ENCODE data around the gene KLHL2.
"Not testable (repeated sequence)": the region's sequence is repeated elsewhere in the genome, so short reads cannot be mapped to it uniquely, and the experiment has no call there.

The KLHL2 gene

DNA sequence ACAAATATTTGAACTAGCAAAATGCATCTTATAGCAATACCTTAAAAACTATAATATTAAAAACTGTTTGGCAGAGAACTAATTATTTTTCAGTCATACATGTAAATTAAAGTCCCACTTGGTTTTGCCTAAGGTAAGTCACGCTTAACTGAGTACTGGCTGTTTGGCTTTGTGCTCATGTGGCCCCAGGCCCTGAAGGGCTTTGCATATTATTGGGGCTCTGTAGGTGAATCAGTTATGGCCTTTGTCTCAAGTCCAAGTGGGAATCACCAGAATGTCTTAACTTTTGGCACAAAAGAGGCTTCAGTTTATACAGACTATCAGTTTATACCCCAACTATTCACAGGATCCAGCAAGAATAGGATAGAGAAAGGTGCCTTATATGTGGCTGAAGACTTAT lies 29.5 kb downstream of the KLHL2 start:
- not testable (repeated sequence) for DNase-seq

DNA sequence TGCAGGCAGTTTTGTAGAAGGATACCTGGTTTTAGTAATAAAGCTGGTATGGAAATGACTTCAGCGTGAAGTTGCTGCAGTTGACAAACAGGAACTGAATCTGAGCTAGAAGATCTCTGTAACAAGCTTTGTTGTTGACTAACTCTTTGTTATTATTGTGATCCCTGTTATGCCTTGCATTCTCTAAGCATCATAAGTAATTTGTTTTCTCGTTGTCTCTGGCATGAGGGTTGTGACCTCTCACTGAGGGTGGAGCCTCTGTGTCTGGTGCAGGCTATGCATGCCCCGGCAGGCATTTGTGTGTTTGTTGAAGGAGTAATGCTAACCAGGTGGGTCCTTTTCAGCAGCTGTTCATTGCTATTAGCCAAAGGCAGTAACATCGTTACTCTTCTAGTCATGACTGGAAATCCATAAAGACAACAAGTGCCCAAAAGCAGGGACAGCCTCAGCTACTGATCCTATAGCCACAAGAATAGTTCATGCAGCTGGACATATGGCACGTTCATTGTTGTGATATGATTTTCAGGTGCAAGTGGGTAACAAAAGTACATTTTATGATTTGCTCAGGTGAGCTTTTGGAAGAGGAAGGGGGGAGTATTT lies 30.8 kb downstream of the KLHL2 start:
- not testable (repeated sequence) for DNase-seq

DNA sequence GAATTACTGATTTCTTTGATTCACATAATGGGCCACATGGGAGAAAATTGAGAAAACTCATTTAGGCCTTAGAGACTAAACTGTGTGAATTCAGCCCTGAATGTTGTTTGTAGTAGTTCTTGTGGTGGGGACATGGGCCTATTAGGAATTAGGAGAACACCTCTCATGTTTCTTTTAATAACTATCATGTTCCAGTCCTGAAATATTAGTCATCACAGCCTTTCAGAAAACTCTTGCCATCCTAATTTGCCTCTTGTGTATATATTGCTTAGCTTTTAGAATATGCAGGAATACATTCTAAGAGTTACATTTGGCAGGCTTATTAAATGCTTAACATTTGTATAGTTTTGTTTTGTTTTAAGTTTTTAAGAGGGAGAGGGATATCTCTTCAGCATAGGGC lies 33.4 kb downstream of the KLHL2 start:
- not testable (repeated sequence) for DNase-seq

DNA sequence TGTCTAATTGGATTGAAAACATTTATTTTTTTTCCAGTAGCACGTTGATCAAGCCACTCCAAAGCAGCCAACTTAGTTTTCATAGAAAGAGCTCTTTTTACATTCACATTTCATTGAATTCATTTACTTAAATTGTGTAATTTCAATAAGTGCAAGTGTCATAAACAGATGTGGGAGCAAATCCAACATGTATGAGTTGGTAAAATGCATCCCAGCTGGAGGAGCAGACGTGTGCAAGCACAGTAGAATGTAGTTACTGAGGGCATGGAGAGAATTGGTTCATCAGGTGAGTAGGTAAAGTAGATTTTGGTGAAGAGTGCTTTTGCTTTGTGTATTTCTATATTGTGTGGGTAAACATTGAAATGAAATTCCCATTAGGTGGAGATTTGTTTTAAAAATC lies 36.8 kb downstream of the KLHL2 start:
- not testable (repeated sequence) for DNase-seq

DNA sequence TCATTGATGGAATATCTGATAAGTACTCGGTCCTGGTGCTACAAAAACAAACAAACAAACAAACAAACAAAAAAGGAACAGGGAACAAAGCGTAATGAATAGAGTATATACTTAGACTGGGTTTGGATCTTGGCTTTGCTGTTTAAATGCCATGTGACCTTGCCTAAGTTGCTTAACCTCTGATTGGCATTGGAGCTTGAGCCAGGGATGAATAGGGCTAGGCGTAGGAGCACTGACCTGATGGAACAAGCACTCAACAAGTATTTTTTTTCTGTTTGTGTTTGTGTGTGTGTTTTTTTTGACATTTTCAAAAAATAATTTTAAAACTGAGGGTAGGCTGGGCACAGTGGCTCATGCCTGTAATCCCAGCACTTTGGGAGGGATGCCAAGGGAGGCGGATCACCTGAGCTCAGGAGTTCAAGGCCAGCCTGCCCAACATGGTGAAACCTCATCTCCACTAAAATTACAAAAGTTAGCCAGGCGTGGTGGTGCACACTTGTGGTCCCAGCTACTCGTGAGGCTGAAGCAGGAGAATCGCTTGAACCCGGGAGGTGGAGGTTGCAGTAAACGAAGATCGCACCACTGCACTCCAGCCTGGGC lies 37.3 kb downstream of the KLHL2 start:
- DNase-seq, result not testable (repeated sequence)

DNA sequence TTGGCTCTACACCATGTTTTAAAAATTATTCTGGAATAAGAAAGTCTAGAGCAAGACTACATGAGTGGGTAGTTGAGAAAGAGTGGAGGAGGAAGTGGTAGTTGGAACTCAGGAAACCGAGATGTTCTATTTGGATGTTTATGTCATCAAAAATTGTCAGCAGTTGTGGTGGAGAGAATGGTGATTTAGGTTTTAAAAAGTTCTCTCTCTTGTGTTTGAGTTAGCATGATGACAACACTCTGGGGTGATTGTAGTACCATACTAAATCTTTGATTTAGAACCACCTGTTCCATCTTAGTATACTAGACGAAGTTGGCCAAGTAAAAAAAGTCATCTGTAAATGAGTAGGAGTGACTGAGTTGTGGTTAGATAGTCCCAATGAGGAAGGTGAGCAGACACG lies 40.7 kb downstream of the KLHL2 start:
- DNase-seq, result no peak

DNA sequence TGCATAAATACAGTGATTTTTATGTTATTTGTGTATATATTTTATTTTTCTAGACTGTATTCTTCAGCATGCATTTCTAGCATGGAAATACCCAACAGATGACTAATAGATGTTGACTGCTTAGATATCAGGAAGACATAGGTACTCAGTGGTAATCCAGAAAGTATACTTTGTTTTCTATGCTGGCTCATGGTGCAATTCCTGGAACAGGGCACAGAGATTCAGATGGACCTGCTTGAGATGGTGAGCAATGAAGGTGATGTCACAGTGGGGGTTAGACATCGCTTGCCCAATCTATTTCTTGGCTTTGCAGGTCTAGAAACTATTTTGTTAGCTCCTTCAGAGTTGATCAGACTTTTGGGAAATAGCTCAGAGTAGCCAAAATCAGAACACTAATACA lies 41.5 kb downstream of the KLHL2 start:
- DNase-seq, result not testable (repeated sequence)

DNA sequence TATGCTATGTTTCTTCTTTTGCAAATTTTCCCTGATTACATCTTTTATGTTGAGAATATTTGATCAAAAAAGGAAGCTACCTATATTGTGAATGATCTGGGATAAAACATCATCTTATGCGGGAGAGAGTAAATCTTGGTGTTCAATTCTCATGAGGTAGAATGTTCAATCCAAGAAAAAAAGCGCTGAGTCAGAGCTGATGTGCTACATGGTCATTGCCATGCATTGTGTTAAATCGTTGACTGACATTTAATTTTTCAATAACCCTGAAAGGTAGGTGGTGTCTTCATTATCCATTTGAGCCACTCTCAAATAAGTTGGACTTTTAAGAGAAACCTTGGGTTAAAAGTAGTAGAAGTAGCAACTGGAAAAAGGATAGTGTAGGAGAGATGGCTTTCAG lies 47.4 kb downstream of the KLHL2 start:
- not testable (repeated sequence) for DNase-seq

DNA sequence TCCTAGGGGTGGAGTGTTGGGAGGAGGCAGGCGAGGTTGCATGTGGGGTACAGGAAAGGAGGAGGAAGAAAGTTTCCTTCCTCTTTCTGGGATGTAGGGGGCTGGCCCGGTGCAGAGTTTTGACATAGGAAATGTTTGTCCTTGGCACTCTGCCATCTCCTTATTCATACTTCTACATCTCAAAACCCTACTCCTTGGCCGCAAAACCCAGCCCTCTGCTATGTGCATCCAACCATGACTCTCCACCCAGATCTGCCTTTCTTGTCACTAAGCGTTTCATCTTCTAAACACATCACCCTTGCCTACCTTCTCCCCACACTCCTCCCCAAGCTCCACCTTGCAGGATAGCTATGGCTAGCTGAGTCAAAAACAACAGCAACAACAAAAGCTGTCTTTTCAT lies 48.1 kb downstream of the KLHL2 start:
- not testable (repeated sequence) for DNase-seq

DNA sequence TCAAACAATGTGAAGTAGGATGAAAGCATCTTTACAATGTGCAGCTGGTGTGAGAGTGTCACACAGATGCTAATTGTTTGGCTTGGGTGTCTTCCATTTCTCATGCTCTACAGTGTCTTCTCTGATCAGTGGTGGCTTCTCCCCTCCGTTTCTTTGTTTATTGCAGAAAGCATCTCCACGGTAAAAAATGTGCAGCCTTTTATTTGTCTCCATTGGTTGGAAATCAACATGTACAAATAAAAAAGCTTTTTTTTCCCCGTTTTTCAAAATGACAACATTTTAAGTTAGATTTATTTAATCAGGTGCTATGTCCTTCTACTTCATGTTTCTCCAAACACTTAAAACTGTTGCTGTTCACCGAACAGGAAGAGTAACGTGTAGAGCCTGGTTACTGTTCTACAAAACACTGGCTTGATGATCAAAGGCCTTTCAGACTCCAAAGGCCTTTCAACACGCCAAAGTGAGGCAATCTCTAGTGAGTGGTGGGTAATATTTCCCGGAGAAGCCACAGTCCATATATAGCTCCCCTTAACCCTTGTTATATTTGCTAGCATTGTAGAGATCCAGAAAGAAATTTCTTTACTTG lies 48.8 kb downstream of the KLHL2 start:
- DNase-seq, result not testable (repeated sequence)

DNA sequence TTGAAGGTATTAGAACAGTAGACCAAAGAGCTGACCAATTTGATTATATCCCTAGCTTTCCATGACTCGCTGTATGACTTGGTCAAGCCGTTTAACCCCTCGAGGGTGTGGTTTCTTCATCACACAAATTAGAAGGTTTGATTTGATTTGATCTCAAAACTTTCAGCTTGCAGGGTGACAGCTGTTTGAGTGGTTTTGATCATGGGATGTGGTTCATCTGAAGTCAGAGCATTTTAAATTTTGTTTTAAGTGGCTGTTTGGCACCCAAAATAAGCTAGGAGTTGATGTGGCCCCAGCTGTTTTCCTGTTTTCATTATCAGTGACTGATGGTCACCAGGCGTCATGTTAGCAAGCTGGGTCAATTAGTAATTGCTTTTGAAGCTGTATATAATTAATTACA lies 52.4 kb downstream of the KLHL2 start:
- DNase-seq, result not testable (repeated sequence)

DNA sequence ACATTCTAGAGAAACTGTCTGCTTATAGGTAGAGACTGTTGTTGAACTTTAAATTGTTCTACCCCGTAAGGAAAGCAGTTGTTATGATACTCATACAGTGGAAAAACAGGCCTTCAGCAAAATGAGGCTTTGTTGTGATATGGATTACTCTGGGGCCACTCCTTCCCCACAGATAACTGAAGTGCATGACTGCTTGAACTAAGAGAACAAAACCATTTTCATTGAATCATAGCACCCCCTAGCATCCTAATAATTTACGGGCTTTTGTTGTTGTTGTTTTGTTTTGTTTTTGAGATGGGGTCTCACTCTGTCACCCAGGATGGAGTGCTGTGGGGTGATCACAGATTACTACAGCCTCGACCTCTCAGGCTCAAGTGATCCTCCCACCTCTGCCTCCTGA lies 54.9 kb downstream of the KLHL2 start:
- DNase-seq, result not testable (repeated sequence)

DNA sequence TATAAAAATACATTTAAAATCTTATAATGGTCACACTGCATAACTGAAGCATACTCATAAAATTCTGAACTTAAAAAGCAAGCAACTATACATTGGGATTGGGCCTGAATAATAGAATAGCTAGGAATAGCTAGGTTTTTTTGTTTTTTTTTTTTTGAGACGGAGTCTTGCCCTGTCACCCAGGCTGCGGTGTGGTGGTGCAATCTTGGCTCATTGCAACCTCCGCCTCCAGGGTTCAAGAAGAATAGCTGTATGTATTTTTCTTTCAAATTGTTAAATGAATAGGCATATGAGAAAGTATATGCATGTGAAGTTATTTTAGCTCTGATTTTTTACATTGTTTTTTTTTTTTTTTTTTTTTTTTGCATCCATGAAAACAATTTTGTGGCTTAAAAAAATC lies 56.1 kb downstream of the KLHL2 start:
- not testable (repeated sequence) for DNase-seq

DNA sequence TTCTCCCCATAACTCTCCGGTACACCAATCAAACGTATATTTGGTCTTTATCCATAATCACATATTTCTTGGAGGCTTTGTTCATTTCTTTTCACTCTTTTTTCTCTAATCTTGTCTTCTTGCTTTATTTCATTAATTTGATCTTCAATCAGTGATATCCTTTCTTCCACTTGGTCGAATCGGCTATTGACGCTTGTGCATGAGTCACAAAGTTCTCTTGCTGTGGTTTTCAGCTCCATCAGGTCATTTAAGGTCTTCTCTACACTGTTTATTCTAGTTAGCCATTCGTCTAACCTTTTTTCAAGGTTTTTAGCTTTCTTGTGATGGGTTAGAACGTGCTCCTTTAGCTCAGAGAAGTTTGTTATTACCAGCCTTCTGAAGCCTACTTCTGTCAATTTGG lies 62.6 kb downstream of the KLHL2 start:
- DNase-seq, result not testable (repeated sequence)

DNA sequence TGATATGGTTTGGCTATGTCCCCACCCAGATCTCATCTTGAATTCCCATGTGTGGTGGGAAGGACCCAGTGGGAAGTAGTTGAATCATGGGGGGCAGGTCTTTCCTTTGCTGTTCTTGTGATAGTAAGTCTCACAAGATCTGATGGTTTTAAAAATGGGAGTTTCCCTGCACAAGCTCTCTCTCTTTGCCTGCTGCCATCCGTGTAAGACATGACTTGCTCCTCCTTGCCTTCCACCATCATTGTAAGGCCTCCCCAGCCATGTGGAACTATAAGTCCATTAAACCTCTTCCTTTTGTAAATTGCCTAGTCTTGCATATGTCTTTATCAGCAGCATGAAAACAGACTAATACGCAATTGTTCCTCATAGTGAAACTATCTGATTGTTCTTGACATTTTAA lies 66.1 kb downstream of the KLHL2 start:
- not testable (repeated sequence) for DNase-seq

DNA sequence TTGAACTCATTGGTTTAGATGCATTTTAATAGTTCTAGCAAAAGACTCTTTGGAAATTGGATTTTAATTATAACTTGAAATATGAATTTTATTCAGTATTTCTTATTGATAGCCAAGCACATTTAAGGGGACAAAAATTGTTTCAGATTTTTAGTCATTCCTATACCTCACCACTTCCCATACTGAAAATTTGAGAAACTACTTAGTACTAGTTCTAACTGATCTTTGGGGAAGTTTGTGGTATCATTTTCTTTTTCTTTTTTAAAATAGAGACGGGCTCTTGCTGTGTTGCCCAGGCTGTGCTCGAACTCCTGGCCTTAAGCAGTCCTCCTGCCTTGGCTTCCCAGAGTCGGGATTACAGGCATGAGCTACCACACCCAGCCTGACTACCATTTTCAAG lies 68.0 kb downstream of the KLHL2 start:
- not testable (repeated sequence) for DNase-seq

DNA sequence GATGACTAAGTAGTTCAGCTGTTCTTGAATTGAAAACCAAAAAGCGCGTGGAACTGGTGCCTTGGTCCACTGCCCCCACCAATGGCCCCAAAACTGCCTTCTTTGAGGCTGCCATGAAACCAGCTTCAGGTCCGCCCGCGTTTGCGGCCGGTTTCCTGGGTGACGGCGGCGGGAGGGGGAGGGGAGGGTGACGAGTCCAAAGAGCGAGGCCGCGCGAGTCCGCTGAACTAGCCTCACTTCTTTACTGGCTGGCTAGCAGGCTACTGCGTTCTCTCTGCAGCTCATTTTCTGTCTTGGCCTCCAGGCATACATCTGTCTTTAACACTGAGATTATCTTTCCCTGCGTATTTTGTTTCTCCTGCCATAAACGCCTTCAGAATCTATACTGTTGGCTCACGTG lies 72.2 kb downstream of the KLHL2 start:
- DNase-seq, result not testable (repeated sequence)

DNA sequence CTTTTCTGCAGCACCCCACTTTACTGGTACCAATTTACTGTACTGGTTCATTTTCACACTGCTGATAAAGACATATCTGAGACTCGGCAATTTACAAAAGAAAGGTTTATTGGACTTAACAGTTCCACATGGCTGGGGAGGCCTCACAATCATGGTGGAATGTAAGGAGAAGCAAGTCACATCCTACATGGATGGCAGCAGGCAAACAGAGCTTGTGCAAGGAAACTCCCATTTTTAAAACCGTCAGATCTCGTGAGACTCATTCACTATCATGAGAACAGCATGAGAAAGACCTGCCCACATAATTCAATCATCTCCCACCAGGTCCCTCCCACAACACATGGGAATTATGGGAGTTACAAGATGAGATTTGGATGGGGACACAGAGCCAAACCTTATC lies 77.3 kb downstream of the KLHL2 start:
- not testable (repeated sequence) for DNase-seq

DNA sequence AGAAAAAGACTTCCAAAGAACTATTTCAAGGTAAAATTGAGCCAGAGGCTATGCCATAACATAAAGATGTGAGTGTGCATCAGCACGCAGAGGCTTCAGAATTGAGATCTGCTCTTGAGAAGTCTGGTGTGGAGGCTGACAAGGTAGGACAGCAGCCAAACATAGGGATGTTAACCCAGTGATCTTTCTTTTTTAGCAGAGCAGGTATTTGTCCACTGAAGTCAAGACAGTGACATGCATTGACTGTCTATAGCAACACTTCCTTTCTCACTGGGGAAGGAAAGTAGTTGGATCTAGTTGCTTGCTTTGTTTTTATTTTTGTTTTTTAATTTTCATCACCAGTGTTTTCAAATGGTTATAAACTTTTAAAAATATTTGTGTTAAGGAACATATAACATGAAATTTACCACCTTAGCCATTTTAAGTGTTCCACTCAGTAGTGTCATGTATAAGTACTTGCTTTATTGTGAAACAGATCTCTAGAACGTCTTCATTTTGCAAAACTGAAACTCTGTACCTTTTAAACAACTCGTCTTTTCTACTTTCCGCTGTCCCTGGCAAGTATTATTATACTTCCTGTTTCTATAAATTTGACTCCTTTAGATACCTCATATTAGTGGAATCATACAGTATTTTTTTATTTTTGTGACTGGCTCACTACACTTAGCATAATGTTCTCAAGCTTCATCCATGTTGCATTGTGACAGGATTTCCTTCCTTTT lies 79.4 kb downstream of the KLHL2 start:
- DNase-seq, result not testable (repeated sequence)

DNA sequence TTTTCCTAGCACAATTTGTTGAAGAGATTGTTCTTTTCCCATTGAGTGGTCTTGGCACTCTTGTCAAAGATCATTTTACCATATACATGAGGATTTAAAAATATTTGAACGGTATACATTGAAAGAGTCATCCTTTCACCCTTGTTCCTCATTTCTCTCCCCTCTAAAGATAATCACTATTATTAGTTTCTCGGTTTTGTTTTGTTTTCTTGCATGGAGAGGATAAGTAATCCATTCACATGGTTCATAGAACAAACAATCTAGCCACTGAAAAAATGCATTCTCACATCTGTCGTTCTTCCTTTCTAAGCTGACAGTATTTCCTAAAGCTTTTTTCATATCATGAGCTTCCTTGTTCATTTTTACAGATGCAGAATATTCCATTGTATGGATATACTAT lies 80.9 kb downstream of the KLHL2 start:
- no peak for DNase-seq

DNA sequence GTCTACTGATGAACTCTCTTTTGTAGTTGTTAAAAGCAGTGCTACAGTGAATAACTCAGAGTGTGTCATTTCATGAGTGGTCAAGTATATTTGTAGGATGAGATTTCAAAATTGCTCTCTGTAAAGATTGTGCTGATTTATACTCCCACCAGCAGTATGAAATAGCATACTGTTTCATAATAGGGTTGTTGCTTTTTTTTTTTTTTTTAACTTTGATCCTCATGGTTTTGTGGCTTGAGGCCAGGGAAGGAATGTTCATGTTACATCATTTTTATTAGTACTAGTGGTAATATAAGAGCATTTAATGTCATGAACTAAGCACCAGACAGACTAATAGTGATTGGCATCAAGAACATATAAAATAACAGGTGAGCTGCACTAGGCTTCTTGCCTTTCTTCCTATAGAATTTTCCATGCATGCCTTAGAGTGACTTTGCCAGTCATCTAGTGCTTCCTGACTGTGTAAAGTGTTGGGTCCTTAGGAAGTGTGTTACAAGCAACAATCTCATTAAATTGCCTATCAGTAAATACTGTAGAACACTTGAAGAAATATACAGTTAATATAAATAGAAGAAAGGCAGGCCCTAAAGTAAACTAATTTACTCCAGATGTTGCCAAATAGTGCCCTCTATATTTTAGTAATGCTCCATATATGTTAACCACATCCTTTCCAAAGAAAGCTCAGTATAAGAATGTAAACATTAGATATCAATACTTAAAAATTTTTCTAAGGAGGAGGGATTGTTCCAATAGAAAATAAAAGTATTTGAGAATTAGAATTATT lies 81.5 kb downstream of the KLHL2 start:
- DNase-seq, result no peak

DNA sequence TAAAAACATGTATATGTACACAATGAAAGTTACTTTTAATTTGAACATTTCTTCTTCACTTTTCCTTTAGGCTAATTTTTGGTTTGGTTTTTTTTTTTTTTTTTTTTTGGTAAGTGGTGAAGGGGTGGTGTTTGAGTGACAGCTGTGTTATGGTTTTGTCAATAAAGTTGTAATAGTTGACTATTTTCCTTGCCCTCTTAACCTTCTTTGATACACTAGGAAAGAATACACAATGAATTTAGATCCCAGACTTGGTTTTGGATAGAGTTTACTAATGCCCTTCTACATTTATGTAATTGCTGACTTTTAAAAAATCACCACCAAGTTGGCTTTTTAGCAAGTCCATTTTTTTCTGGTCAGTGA lies 82.0 kb downstream of the KLHL2 start:
- DNase-seq, result no peak

DNA sequence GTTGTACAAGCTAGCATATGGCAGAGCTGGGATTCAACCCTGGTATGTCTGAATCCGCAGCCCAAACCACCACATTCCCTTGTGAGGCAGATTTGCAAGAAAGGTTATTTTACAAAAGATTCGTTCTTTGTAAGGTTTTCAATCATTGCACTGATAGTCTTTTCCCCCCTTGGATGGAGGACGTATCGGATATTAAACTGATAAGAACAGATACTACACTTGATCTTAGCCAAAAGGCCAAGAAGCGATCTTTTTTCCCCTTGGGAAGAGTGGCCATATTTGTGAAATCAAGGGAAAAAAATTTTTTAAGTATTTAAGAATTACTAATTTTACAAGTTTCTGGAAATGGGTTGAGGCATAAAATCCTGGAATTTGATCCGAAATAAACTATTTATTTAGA lies 85.7 kb downstream of the KLHL2 start:
- no peak for DNase-seq

Data from activated gamma-delta T cell (primary cell).